ENCODE results near the gene STX16. TPM values are rescaled to one million over a fixed set of nuclear protein-coding genes. Genes with fewer than 3 reads are reported as not detected.

Gene STX16
- polyA plus RNA-seq, 3 donors, result 15.6 to 165 (median 27.4) TPM

DNA sequence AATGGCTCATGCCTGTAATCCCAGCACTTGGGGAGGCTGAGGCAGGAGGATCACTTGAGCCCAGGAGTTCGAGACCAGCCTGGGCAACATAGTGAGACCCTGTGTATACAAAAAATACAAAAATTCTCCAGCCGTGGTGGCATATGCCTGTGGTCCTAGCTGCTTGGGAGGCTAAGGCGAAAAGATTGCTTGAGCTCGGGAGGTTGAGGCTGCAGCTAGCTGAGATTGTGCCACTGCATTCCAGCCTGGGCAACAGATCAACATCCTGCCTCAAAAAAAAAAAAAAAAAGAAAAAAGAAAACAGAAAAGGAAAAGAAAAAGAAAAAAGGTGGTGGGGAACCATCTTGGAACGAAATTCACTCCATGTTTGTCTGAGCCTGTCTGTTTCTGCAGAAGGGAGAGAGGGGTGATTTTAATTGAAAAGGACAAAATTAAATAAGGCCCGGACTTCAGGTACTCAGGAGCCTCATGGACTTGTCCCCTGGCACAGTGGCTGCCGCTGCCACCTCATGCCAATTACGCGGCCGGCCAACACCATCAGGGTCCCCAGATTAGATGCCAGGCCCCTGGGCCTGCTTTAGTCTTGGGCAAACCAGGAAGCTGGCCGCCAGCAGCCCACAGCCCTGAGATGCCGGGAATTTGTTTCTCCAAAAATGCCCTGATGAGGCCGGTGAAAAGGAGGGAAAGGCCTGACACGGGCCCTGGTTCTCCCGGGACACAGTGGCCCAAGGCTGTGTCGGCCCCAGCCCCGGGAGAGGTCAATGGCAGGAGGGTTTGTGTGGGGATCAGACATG, 37.8 kb upstream of the STX16 start:
- H3K36me3 Mint-ChIP-seq, result no peaks in the 10 kb centered on the region
- Histone ChIP-seq H3K4me3 (replicated peaks in 1 of 3; ENCODE audit: low read depth in 2 of 3, low read length in 3 of 3) (no peak overlapping the region), H3K9me3 (replicated peaks in 1 of 2; ENCODE audit: control insufficient read depth in 1 of 2, insufficient read depth in 1 of 2, low read length in 2 of 2) (no peaks in the 10 kb centered on the region), H4K20me1 (ENCODE audit: insufficient read depth, low read length) (no peaks in the 10 kb centered on the region), H2AFZ (ENCODE audit: insufficient read depth, low read depth, low read length, poor library complexity, severe bottlenecking) (no peak overlapping the region), H3K4me1 (ENCODE audit: control insufficient read depth in 1 of 2, insufficient read depth in 2 of 2, low read length in 2 of 2) (no peaks in the 10 kb centered on the region), H3K36me3 (replicated peaks in 1 of 2; ENCODE audit: control insufficient read depth in 1 of 2, insufficient read depth in 2 of 2, low read length in 2 of 2) (no peaks in the 10 kb centered on the region), H3K27ac (ENCODE audit: low read depth in 1 of 2, low read length in 2 of 2) (no peak overlapping the region), H3K27me3 (ENCODE audit: control insufficient read depth in 2 of 2, insufficient read depth in 2 of 2, low read length in 2 of 2) (no peaks in the 10 kb centered on the region), H3K79me2 (ENCODE audit: insufficient read depth, low read length) (no peaks in the 10 kb centered on the region), H3K9ac (ENCODE audit: insufficient read depth, low read length, poor library complexity, severe bottlenecking) (no peak overlapping the region), H3K4me2 (replicated peaks; ENCODE audit: extremely low read depth, low read length, poor library complexity, severe bottlenecking) (no peak overlapping the region)
- no peak overlapping the region for H3K4me3 Mint-ChIP-seq
- H3K27me3 Mint-ChIP-seq (ENCODE audit: low read depth in 3 of 3), result peaks cover 0 to 12% (median 5%) of the 10 kb centered on the region in 3 donors
- DNase-seq, result no peak
- WGBS (ENCODE audit: insufficient coverage), result 97% methylated on average over 16 of the region's 17 CpGs
- no peaks in the 10 kb centered on the region for H3K4me1 Mint-ChIP-seq
- intact Hi-C loops (cut with micrococcal nuclease), result no loop called here
- peaks cover 0 to 5% (median 0%) of the 10 kb centered on the region in 7 donors for H3K9me3 Mint-ChIP-seq
- TF ChIP-seq, protein P1, sequence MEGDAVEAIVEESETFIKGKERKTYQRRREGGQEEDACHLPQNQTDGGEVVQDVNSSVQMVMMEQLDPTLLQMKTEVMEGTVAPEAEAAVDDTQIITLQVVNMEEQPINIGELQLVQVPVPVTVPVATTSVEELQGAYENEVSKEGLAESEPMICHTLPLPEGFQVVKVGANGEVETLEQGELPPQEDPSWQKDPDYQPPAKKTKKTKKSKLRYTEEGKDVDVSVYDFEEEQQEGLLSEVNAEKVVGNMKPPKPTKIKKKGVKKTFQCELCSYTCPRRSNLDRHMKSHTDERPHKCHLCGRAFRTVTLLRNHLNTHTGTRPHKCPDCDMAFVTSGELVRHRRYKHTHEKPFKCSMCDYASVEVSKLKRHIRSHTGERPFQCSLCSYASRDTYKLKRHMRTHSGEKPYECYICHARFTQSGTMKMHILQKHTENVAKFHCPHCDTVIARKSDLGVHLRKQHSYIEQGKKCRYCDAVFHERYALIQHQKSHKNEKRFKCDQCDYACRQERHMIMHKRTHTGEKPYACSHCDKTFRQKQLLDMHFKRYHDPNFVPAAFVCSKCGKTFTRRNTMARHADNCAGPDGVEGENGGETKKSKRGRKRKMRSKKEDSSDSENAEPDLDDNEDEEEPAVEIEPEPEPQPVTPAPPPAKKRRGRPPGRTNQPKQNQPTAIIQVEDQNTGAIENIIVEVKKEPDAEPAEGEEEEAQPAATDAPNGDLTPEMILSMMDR (IDR thresholded peaks at IDR 0.05), result no peak
- peak overlapping the region in 1 of 7 donors; percentile 50 for H3K27ac Mint-ChIP-seq

DNA sequence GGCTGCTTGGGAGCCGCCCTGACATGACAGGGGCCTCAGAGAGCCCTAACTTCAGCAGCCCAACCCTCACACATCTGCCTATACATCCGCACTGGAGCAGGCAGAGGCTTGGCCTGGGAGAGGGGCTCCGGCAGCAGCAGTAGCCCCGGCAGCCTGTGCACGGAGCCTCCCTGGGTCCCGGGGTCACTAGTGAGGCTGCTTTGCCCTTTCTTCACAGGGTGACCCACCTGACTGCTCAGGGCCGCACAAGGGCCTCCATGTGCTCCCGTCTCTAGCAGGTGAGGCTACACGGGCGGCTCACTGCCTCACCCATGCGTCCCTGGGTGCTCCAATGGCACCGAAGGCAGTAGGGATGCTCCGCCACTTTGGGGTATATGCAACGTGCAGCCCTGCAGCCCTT, 36.7 kb upstream of the STX16 start:
- H3K4me2 ChIP-seq (replicated peaks; ENCODE audit: extremely low read depth, low read length, poor library complexity, severe bottlenecking), result no peak overlapping the region
- no peaks in the 10 kb centered on the region for H3K79me2 ChIP-seq (ENCODE audit: insufficient read depth, low read length)
- Mint-ChIP-seq H3K36me3 (no peaks in the 10 kb centered on the region), H3K9me3 (peaks cover 0 to 5% (median 0%) of the 10 kb centered on the region in 7 donors), H3K27me3 (ENCODE audit: low read depth in 3 of 3) (peaks cover 6 to 20% (median 11%) of the 10 kb centered on the region in 3 donors), H3K27ac (no peak overlapping the region), H3K4me1 (no peaks in the 10 kb centered on the region), H3K4me3 (no peak overlapping the region)
- no peak overlapping the region for H3K9ac ChIP-seq (ENCODE audit: insufficient read depth, low read length, poor library complexity, severe bottlenecking)
- H2AFZ ChIP-seq (ENCODE audit: insufficient read depth, low read depth, low read length, poor library complexity, severe bottlenecking), result no peak overlapping the region
- H4K20me1 ChIP-seq (ENCODE audit: insufficient read depth, low read length), result no peaks in the 10 kb centered on the region
- no peak for DNase-seq
- no peaks in the 10 kb centered on the region for H3K9me3 ChIP-seq (replicated peaks in 1 of 2; ENCODE audit: control insufficient read depth in 1 of 2, insufficient read depth in 1 of 2, low read length in 2 of 2)
- no peaks in the 10 kb centered on the region for H3K4me1 ChIP-seq (ENCODE audit: control insufficient read depth in 1 of 2, insufficient read depth in 2 of 2, low read length in 2 of 2)
- TF ChIP-seq, protein P1 (IDR thresholded peaks at IDR 0.05), result no peak
- H3K27ac ChIP-seq (ENCODE audit: low read depth in 1 of 2, low read length in 2 of 2), result no peak overlapping the region
- 93% methylated on average over 14 of the region's 14 CpGs for WGBS (ENCODE audit: insufficient coverage)
- peaks cover 0 to 1% of the 10 kb centered on the region in 2 donors for H3K27me3 ChIP-seq (ENCODE audit: control insufficient read depth in 2 of 2, insufficient read depth in 2 of 2, low read length in 2 of 2)
- no peak overlapping the region for H3K4me3 ChIP-seq (replicated peaks in 1 of 3; ENCODE audit: low read depth in 2 of 3, low read length in 3 of 3)
- no peaks in the 10 kb centered on the region for H3K36me3 ChIP-seq (replicated peaks in 1 of 2; ENCODE audit: control insufficient read depth in 1 of 2, insufficient read depth in 2 of 2, low read length in 2 of 2)
- intact Hi-C loops (cut with micrococcal nuclease), result no loop called here

Measured in CD14-positive monocyte (primary cell).